Measurements from ENCODE around the gene KLHL17. TPM values are rescaled to one million over a fixed set of nuclear protein-coding genes. Genes with fewer than 3 reads are reported as not detected.
"Not testable (repeated sequence)": the region's sequence is repeated elsewhere in the genome, so short reads cannot be mapped to it uniquely, and the experiment has no call there.

The KLHL17 gene
- polyA plus RNA-seq, 1 donor from 2014 or later: 1.3 TPM

- no peak overlapping the region for H3K4me3 Mint-ChIP-seq
- no peak overlapping the region for H3K27ac Mint-ChIP-seq
- peaks cover 37% of the 10 kb centered on the region for H3K27me3 Mint-ChIP-seq
- no peaks in the 10 kb centered on the region for H3K36me3 Mint-ChIP-seq
- peaks cover 7 to 10% (median 10%) of the 10 kb centered on the region in 3 donors for H3K4me1 Mint-ChIP-seq
- H3K9me3 Mint-ChIP-seq: peaks cover 0 to 2% (median under 1%) of the 10 kb centered on the region in 3 donors
Measured at GRCh38 chr1:1006305-1007159, 46.1 kb downstream of the KLHL17 start.

- not testable (repeated sequence) for H3K9me3 Mint-ChIP-seq, H3K36me3 Mint-ChIP-seq, H3K27ac Mint-ChIP-seq
- H3K4me3 Mint-ChIP-seq: peak overlapping the region in 1 of 4 donors; percentile 87
- H3K27me3 Mint-ChIP-seq: peaks cover 16% of the 10 kb centered on the region
- H3K4me1 Mint-ChIP-seq: peaks cover 10 to 19% (median 16%) of the 10 kb centered on the region in 3 donors
Measured at GRCh38 chr1:1010131-1010530, 49.7 kb downstream of the KLHL17 start.

GRCh38 chr1:1011396-1011949 lies 51.1 kb downstream of the KLHL17 start:
- Mint-ChIP-seq H3K36me3 (no peaks in the 10 kb centered on the region), H3K4me3 (peak overlapping the region in 2 of 4 donors; percentile 33 to 87), H3K9me3 (peaks cover 0 to 2% (median 2%) of the 10 kb centered on the region in 3 donors), H3K27ac (peak overlapping the region in 2 of 3 donors; percentile 14 to 93), H3K27me3 (peaks cover 12% of the 10 kb centered on the region), H3K4me1 (peaks cover 10 to 19% (median 16%) of the 10 kb centered on the region in 3 donors)

GRCh38 chr1:1012736-1013104 lies 52.3 kb downstream of the KLHL17 start:
- H3K27me3 Mint-ChIP-seq, H3K9me3 Mint-ChIP-seq, H3K36me3 Mint-ChIP-seq: not testable (repeated sequence)
- H3K4me3 Mint-ChIP-seq: peak overlapping the region; percentile 87 to 97 (median 97)
- peaks cover 12 to 22% (median 16%) of the 10 kb centered on the region in 3 donors for H3K4me1 Mint-ChIP-seq
- peak overlapping the region; percentile 72 to 96 (median 84) for H3K27ac Mint-ChIP-seq

GRCh38 chr1:1013105-1013921 lies 52.9 kb downstream of the KLHL17 start, which contains the start of gene ISG15:
TSS of gene ISG15 (plus strand) at chr1:1013497. CDS start at chr1:1013574, 77 bp downstream.
- no peaks in the 10 kb centered on the region for H3K36me3 Mint-ChIP-seq
- H3K27ac Mint-ChIP-seq: peak within 1 kb of the TSS; percentile 72 to 96 (median 84)
- H3K9me3 Mint-ChIP-seq: peaks cover 0 to 2% (median 2%) of the 10 kb centered on the region in 3 donors

GRCh38 chr1:1013922-1014648 lies 53.7 kb downstream of the KLHL17 start:
- H3K4me3 Mint-ChIP-seq: peak overlapping the region; percentile 87 to 97 (median 97)
- peaks cover 7 to 21% (median 11%) of the 10 kb centered on the region in 3 donors for H3K4me1 Mint-ChIP-seq
- peaks cover 3% of the 10 kb centered on the region for H3K27me3 Mint-ChIP-seq
- no peaks in the 10 kb centered on the region for H3K36me3 Mint-ChIP-seq
- peaks cover 0 to 2% (median 1%) of the 10 kb centered on the region in 3 donors for H3K9me3 Mint-ChIP-seq
- H3K27ac Mint-ChIP-seq: peak overlapping the region; percentile 72 to 96 (median 84)

More at GRCh38 chr1:1013105-1013921, 52.9 kb downstream of the KLHL17 start, which contains the start of gene ISG15:
- H3K27me3 Mint-ChIP-seq: peaks cover 4% of the 10 kb centered on the region
- peaks cover 11 to 22% (median 12%) of the 10 kb centered on the region in 3 donors for H3K4me1 Mint-ChIP-seq
- peak within 1 kb of the TSS; percentile 87 to 97 (median 97) for H3K4me3 Mint-ChIP-seq

- peaks cover 1% of the 10 kb centered on the region for H3K27me3 Mint-ChIP-seq
- H3K9me3 Mint-ChIP-seq: peaks cover 0 to 2% (median 0%) of the 10 kb centered on the region in 3 donors
- peak overlapping the region in 1 of 3 donors; percentile 72 for H3K27ac Mint-ChIP-seq
- H3K4me3 Mint-ChIP-seq: peak overlapping the region in 1 of 4 donors; percentile 87
- H3K36me3 Mint-ChIP-seq: no peaks in the 10 kb centered on the region
- peaks cover 5 to 21% (median 11%) of the 10 kb centered on the region in 3 donors for H3K4me1 Mint-ChIP-seq
Measured at GRCh38 chr1:1014799-1015681, 54.7 kb downstream of the KLHL17 start.

Other genes with a start within 250 kb of the KLHL17 start
- gene SAMD11, start 36.7 kb upstream of the KLHL17 start, polyA plus RNA-seq: not detected
- gene NOC2L, start 1.3 kb upstream of the KLHL17 start, polyA plus RNA-seq: 64.9 TPM
- gene PLEKHN1, start 5.9 kb downstream of the KLHL17 start, polyA plus RNA-seq: 0.14 TPM
- gene PERM1, start 21.5 kb downstream of the KLHL17 start, polyA plus RNA-seq: not detected
- not detected for gene HES4, start 39.5 kb downstream of the KLHL17 start, polyA plus RNA-seq
- 191 TPM for gene ISG15, start 52.9 kb downstream of the KLHL17 start, polyA plus RNA-seq
- gene AGRN, start 59.5 kb downstream of the KLHL17 start, polyA plus RNA-seq: 0.05 TPM
- gene RNF223, start 113.7 kb downstream of the KLHL17 start, polyA plus RNA-seq: not detected
- 7.9 TPM for gene C1orf159, start 155.5 kb downstream of the KLHL17 start, polyA plus RNA-seq
- gene TTLL10, start 213.3 kb downstream of the KLHL17 start, polyA plus RNA-seq: not detected
- gene TNFRSF18, start 246.0 kb downstream of the KLHL17 start, polyA plus RNA-seq: 3.5 TPM